ENCODE results near the gene BMPER. TPM values are rescaled to one million over a fixed set of nuclear protein-coding genes. Genes with fewer than 3 reads are reported as not detected.

Gene BMPER
- total RNA-seq, 4 donors from 2014 or later, result 1.0 to 12.4 (median 6.1) TPM

DNA sequence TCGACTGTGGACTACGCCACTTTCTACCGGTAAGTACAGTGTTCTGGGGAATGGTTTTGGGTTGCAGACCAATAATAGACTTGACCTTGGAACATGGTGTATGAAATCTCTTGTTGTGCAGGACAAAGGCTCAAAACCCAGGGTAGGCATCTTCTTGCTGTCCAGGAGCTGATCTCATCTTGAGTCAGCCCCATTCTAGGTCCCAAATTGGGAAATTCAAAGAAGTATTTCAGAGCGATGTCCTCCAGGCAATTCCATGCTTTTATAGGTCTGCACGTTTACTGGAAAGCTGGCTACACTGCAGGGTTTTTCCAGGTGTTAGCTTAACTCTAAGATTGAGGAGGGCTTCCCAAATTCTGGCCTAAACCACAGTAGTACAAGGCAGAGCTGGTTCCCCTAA is 180.7 kb downstream of the BMPER start:
- H3K4me3 ChIP-seq, result no peak overlapping the region

DNA sequence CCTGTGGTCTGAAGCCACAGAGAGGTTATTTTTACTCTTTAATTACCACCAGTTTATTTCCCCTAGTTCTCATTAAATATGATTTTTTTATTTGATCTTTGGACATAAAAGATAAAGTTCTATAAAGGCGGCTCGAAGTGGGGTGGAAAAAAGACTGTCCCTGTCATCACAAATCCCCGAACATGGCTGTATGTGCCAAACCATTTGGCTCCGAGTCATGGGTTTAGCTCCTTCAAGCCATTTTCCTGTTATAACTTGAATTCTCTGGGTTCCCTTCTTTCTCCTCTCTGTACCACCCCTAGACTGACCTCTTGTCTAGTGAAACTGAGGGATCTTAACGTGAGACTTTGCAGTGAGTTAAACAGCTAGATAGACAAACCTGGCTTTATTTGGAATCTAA is 181.6 kb downstream of the BMPER start:
- Histone ChIP-seq H3K36me3 (no peaks in the 10 kb centered on the region), H3K27ac (no peak overlapping the region), H3K4me3 (no peak overlapping the region), H3K9me3 (no peaks in the 10 kb centered on the region), H3K4me1 (no peaks in the 10 kb centered on the region), H3K27me3 (no peaks in the 10 kb centered on the region)
- no peak for TF ChIP-seq POLR2A (IDR thresholded peaks at IDR 0.05)
- TF ChIP-seq, protein P1, sequence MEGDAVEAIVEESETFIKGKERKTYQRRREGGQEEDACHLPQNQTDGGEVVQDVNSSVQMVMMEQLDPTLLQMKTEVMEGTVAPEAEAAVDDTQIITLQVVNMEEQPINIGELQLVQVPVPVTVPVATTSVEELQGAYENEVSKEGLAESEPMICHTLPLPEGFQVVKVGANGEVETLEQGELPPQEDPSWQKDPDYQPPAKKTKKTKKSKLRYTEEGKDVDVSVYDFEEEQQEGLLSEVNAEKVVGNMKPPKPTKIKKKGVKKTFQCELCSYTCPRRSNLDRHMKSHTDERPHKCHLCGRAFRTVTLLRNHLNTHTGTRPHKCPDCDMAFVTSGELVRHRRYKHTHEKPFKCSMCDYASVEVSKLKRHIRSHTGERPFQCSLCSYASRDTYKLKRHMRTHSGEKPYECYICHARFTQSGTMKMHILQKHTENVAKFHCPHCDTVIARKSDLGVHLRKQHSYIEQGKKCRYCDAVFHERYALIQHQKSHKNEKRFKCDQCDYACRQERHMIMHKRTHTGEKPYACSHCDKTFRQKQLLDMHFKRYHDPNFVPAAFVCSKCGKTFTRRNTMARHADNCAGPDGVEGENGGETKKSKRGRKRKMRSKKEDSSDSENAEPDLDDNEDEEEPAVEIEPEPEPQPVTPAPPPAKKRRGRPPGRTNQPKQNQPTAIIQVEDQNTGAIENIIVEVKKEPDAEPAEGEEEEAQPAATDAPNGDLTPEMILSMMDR (IDR thresholded peaks at IDR 0.05), result no peak
- DNase-seq, result no peak
- intact Hi-C loops (cut with DNase I; ENCODE audit: low total_unique reads), result no loop called here

More for the DNA sequence above, 180.7 kb downstream of the BMPER start:
- Histone ChIP-seq H3K9me3 (no peaks in the 10 kb centered on the region), H3K27ac (no peak overlapping the region), H3K36me3 (no peaks in the 10 kb centered on the region), H3K4me1 (no peaks in the 10 kb centered on the region), H3K27me3 (no peaks in the 10 kb centered on the region)
- intact Hi-C loops (cut with DNase I; ENCODE audit: low total_unique reads), result no loop called here
- DNase-seq, result no peak
- no peak for TF ChIP-seq POLR2A (IDR thresholded peaks at IDR 0.05)
- TF ChIP-seq, protein P1 (IDR thresholded peaks at IDR 0.05), result no peak

- Histone ChIP-seq H3K4me1 (no peaks in the 10 kb centered on the region), H3K9me3 (no peaks in the 10 kb centered on the region), H3K27me3 (no peaks in the 10 kb centered on the region), H3K27ac (no peak overlapping the region), H3K36me3 (no peaks in the 10 kb centered on the region), H3K4me3 (no peak overlapping the region)
- TF ChIP-seq POLR2A (IDR thresholded peaks at IDR 0.05), result no peak
- no peak for DNase-seq
- intact Hi-C loops (cut with DNase I; ENCODE audit: low total_unique reads), result no loop called here
Measured at GRCh38 chr7:34087892-34088891, 182.9 kb downstream of the BMPER start.

DNA sequence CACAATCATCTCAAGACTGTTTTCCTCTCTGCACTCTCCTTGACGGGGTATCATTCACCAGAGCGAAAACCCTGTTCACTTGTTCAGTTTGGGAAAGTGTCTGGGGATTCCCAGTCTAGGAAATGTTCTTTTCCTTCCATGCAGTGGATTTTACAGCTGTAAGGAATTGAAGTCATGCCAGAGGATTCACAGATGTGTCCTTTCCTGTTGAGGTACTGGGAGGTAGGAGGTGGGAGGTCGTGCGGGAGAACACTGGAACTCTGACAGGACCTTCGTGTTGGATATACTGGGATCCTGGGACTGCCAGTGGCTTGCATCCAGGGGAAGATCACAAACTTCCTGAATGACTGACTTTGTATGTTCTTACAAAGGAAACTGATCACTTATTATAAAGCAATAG is 185.5 kb downstream of the BMPER start:
- TF ChIP-seq, protein P1 (IDR thresholded peaks at IDR 0.05), result no peak
- no peak for TF ChIP-seq POLR2A (IDR thresholded peaks at IDR 0.05)
- no peak overlapping the region for H3K4me3 ChIP-seq
- no peaks in the 10 kb centered on the region for H3K4me1 ChIP-seq
- H3K27me3 ChIP-seq, result no peaks in the 10 kb centered on the region
- H3K27ac ChIP-seq, result no peak overlapping the region
- no peak for DNase-seq
- intact Hi-C loops (cut with DNase I; ENCODE audit: low total_unique reads), result no loop called here
- no peaks in the 10 kb centered on the region for H3K36me3 ChIP-seq
- no peaks in the 10 kb centered on the region for H3K9me3 ChIP-seq

- H3K4me3 ChIP-seq, result no peak overlapping the region
- no peaks in the 10 kb centered on the region for H3K36me3 ChIP-seq
- H3K4me1 ChIP-seq, result no peaks in the 10 kb centered on the region
- DNase-seq, result no peak
- H3K9me3 ChIP-seq, result no peaks in the 10 kb centered on the region
- TF ChIP-seq POLR2A (IDR thresholded peaks at IDR 0.05), result no peak
- TF ChIP-seq, protein P1 (IDR thresholded peaks at IDR 0.05), result peak in 3 of 4 experiments; percentile 16 to 33 (median 24)
- no peak overlapping the region for H3K27ac ChIP-seq
- intact Hi-C loops (cut with DNase I; ENCODE audit: low total_unique reads), result no loop called here
- H3K27me3 ChIP-seq, result no peaks in the 10 kb centered on the region
Measured at GRCh38 chr7:34091321-34091917, 186.1 kb downstream of the BMPER start.

Data from uterus (tissue), 4 donors.